Ascending aorta (tissue), 2 donors: ENCODE data around the gene RAF1. TPM values are rescaled to one million over a fixed set of nuclear protein-coding genes. Genes with fewer than 3 reads are reported as not detected.

Experiments used
- DNase-seq, 2 donors: peaks; one replicate each; pipeline ENCODE4 v3.0.0-alpha.2; 2019; ENCODE audit warnings: low spot score in 2 of 2
- H3K27ac ChIP-seq, 2 donors: fragments of 200-600 bp; sonication (generic); one replicate each; pipeline ENCODE4 v1.5.1; 2016 to 2017; ENCODE audit warnings: mild to moderate bottlenecking in 1 of 2
- H3K27me3 ChIP-seq: fragments of 200-600 bp; sonication (generic); one replicate; pipeline ENCODE4 v1.5.1; 2017
- H3K36me3 ChIP-seq, 2 donors: fragments of 200-600 bp; sonication (generic); one replicate each; pipeline ENCODE4 v1.5.1; 2016
- H3K4me1 ChIP-seq, 2 donors: fragments of 200-600 bp; sonication (generic); one replicate each; pipeline ENCODE4 v1.5.1; 2016 to 2017; ENCODE audit warnings: mild to moderate bottlenecking in 1 of 2
- H3K4me3 ChIP-seq, 2 donors: fragments of 200-600 bp; sonication (generic); one replicate each; pipeline ENCODE4 v1.5.1; 2016 to 2017; ENCODE audit warnings: mild to moderate bottlenecking in 1 of 2
- H3K9me3 ChIP-seq, 2 donors: fragments of 200-600 bp; sonication (generic); one replicate each; pipeline ENCODE4 v1.5.1; 2016
- intact Hi-C: fragments of 100-400 bp; cut with DNase I; formaldehyde crosslinking; loops from one replicate; pipeline ENCODE4 v1.15.1; 2023
- total RNA-seq: library from RNA; depleted of rRNA; stranded (reverse); fragments of >200 nt; gene quantifications from one replicate; pipeline ENCODE4 v1.1.0, GENCODE V29; 2016
- TF ChIP-seq, protein P1 (sequence below), 3 experiments: fragments of 200-600 bp in 2 of 3; fragments of 450-650 bp in 1 of 3; sonication (generic) in 2 of 3; IDR thresholded peaks; one replicate each; pipeline ENCODE4 v1.5.1; 2016 to 2019; ENCODE audit warnings: antibody characterized with exemption in 3 of 3, mild to moderate bottlenecking in 1 of 3, moderate library complexity in 1 of 3

The RAF1 gene
- total RNA-seq, 1 donor from 2014 or later = 103 TPM

DNA sequence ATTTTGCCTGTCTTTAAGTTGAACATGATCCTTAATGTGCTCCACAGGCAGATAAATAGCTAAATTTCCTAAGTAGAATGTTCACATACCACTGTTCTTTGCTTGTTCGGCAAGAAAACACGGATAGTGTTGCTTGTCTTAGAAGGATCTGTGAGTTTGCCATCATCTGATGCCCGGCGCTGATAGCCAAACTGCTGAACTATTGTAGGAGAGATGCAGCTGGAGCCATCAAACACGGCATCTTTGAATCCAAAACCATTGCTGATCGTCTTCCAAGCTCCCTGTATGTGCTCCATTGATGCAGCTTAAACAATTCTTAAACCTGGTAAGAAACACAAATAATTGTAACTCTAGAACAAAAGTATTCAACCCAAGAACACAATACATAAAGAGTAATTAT lies 45.5 kb downstream of the RAF1 start:
- TF ChIP-seq, protein P1, sequence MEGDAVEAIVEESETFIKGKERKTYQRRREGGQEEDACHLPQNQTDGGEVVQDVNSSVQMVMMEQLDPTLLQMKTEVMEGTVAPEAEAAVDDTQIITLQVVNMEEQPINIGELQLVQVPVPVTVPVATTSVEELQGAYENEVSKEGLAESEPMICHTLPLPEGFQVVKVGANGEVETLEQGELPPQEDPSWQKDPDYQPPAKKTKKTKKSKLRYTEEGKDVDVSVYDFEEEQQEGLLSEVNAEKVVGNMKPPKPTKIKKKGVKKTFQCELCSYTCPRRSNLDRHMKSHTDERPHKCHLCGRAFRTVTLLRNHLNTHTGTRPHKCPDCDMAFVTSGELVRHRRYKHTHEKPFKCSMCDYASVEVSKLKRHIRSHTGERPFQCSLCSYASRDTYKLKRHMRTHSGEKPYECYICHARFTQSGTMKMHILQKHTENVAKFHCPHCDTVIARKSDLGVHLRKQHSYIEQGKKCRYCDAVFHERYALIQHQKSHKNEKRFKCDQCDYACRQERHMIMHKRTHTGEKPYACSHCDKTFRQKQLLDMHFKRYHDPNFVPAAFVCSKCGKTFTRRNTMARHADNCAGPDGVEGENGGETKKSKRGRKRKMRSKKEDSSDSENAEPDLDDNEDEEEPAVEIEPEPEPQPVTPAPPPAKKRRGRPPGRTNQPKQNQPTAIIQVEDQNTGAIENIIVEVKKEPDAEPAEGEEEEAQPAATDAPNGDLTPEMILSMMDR (IDR thresholded peaks at IDR 0.05) = no peak
- H3K27ac ChIP-seq = no peak overlapping the region
- no peak overlapping the region for H3K4me3 ChIP-seq
- no peak for DNase-seq
- H3K27me3 ChIP-seq = no peaks in the 10 kb centered on the region
- peaks cover 23 to 40% of the 10 kb centered on the region in 2 donors for H3K36me3 ChIP-seq
- peaks cover 0 to 5% of the 10 kb centered on the region in 2 donors for H3K4me1 ChIP-seq
- no peaks in the 10 kb centered on the region for H3K9me3 ChIP-seq
- intact Hi-C loops = no loop called here

DNA sequence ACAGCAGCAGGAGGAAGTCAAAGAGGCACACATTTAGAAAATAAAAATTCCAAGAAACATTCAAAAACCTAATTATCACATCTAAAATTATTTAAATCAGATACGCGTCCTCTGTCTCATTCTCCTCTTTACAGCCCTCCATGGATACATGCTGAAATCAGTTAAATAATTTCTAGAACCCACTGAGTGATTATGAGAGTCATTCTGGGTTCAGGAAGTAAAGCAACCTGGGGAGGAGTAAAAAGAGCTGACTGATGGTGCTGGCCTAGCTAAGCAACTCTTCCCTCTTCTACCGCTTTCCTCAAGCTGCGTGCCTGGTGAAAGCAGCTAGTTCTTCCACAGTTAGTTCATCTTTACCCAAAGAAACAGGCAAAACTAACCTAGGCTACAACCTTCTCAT lies 48.7 kb downstream of the RAF1 start:
- no peaks in the 10 kb centered on the region for H3K4me1 ChIP-seq
- peaks cover 36 to 52% of the 10 kb centered on the region in 2 donors for H3K36me3 ChIP-seq

DNA sequence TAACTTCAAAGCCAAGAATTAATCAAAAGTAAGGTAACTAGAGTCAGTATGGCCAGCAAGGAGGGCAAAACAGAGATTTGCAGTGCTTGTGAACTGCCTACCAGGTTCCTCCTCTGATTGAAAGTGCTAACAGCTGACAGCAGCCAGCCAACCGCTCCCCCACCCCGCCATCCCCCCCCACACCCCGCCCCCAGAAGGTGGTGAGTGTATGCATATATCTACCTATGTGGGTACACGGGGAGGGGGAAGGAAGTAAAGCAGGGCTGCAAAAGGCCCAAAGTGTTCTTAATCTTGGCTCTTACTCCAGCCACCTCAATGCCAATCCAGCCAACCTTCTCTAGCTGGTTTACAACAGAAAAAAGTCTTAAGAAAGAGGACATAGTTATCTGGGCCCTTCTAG lies 50.7 kb downstream of the RAF1 start:
- Histone ChIP-seq H3K9me3 (no peaks in the 10 kb centered on the region), H3K36me3 (peaks cover 41 to 61% of the 10 kb centered on the region in 2 donors), H3K27ac (no peak overlapping the region), H3K27me3 (no peaks in the 10 kb centered on the region), H3K4me3 (no peak overlapping the region), H3K4me1 (no peaks in the 10 kb centered on the region)
- DNase-seq = no peak
- intact Hi-C loops = no loop called here
- TF ChIP-seq, protein P1 (IDR thresholded peaks at IDR 0.05) = no peak

More for the DNA sequence above, 48.7 kb downstream of the RAF1 start:
- TF ChIP-seq, protein P1 (IDR thresholded peaks at IDR 0.05) = no peak
- Histone ChIP-seq H3K4me3 (no peak overlapping the region), H3K9me3 (no peaks in the 10 kb centered on the region), H3K27ac (no peak overlapping the region), H3K27me3 (no peaks in the 10 kb centered on the region)
- DNase-seq = no peak
- intact Hi-C loops = no loop called here

DNA sequence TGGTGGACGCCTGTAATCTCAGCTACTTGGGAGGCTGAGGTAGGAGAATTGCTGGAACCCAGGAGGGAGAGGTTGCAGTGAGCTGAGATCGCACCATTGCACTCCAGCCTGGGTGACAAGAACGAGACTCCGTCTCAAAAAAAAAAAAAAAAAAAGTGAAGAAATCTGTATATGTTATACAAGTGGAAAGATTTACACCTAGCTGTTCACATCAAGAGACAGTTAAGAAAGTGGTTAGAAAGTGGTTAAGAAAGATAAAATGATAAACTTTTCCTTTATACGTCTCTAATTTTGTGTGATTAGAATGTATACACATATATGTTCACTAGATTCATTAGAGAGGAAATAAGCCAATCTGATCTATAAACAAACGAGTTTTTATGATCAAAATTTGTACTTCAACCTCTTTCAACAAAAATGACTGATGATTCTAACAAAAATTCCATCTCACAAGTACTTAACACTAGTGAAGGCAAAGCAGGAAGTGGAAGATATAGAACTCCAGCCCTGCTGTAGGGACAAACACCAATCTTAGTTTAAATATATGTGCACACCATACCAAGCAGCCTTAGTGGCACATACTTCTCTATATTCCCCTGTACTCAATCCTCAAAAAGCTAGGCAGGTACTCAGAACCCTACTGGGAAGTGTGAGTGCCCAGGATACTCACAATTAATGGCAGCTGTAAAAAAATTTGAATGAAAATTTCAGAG lies 51.2 kb downstream of the RAF1 start:
- H3K4me3 ChIP-seq = no peak overlapping the region
- intact Hi-C loops = no loop called here
- TF ChIP-seq, protein P1 (IDR thresholded peaks at IDR 0.05) = no peak
- no peak overlapping the region for H3K27ac ChIP-seq
- H3K27me3 ChIP-seq = no peaks in the 10 kb centered on the region
- peaks cover 40 to 62% of the 10 kb centered on the region in 2 donors for H3K36me3 ChIP-seq
- no peaks in the 10 kb centered on the region for H3K4me1 ChIP-seq
- DNase-seq = no peak
- H3K9me3 ChIP-seq = no peaks in the 10 kb centered on the region

DNA sequence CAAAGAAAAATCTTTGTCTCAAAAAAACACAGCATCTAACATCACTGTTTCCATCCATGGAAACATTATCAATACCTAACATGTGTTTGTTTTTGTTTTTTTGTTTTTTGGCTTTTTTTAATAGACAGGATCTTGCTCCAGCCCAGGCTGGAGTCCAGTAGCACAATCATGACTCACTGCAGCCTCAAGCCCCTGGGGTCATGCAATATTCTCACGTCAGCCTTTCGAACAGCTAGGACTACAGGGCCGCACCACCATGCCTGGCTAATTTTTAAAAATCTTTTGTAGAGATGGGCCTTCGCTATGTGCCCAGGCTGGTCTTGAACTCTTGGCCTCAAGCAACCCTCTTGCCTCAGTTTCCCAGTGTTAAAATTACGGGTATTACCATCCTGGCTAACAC lies 52.8 kb downstream of the RAF1 start:
- H3K4me3 ChIP-seq = no peak overlapping the region
- intact Hi-C loops = no loop called here
- H3K27me3 ChIP-seq = no peaks in the 10 kb centered on the region
- DNase-seq = no peak
- peaks cover 47 to 64% of the 10 kb centered on the region in 2 donors for H3K36me3 ChIP-seq
- no peak overlapping the region for H3K27ac ChIP-seq
- H3K9me3 ChIP-seq = no peaks in the 10 kb centered on the region
- H3K4me1 ChIP-seq = no peaks in the 10 kb centered on the region
- TF ChIP-seq, protein P1 (IDR thresholded peaks at IDR 0.05) = no peak
